HEK293 (cell line): Measurements from ENCODE around the gene BLACAT1.

Experiments used
- CTCF ChIA-PET: fragments of 350-600 bp; formaldehyde crosslinking; extraction: SDS; loops from one replicate; lab custom pipeline; 2021; ENCODE audit warnings: antibody characterized with exemption; lab: Yijun Ruan, JAX
- POLR2A ChIA-PET: fragments of 300-600 bp; formaldehyde crosslinking; extraction: SDS; loops from one replicate; lab custom pipeline; 2020; ENCODE audit warnings: antibody characterized with exemption, inconsistent platforms; lab: Yijun Ruan, JAX
- H3K27ac ChIP-seq: fragments of 200-500 bp; sonication (Bioruptor generic); 2 replicates; pipeline ENCODE4 v1.5.1; 2014; ENCODE audit warnings: low read depth, low read length, control low read depth, inconsistent platforms; ENCODE audit errors: extremely low read depth
- H3K36me3 ChIP-seq, 2 experiments: fragments of 200-500 bp in 1 of 2; sonication (Bioruptor generic) in 1 of 2; 1 replicate in 1 of 2; 2 replicates in 1 of 2; pipeline ENCODE4 v1.5.1; 2014 to 2017; ENCODE audit warnings: inconsistent platforms in 2 of 2, low read length in 2 of 2; ENCODE audit not compliant: control insufficient read depth in 2 of 2, insufficient read depth in 1 of 2
- H3K4me1 ChIP-seq: fragments of 200-500 bp; sonication (Bioruptor generic); 2 replicates; pipeline ENCODE4 v1.5.1; 2014; ENCODE audit warnings: mild to moderate bottlenecking, low read length, inconsistent platforms; ENCODE audit not compliant: control insufficient read depth, insufficient read depth
- H3K4me3 ChIP-seq: 2 replicates; pipeline ENCODE4 v1.5.1; 2011; ENCODE audit warnings: low read depth, mild to moderate bottlenecking, control low read depth, low read length, moderate library complexity
- H3K9me3 ChIP-seq: fragments of 200-500 bp; sonication (Bioruptor generic); 2 replicates; pipeline ENCODE4 v1.5.1; 2014; ENCODE audit warnings: low read depth, low read length, inconsistent platforms; ENCODE audit not compliant: control insufficient read depth, insufficient read depth
- EGR2 ChIP-seq: fragments of 450-650 bp; formaldehyde crosslinking; IDR thresholded peaks from 2 replicates; pipeline ENCODE4 v1.5.1; 2016; ENCODE audit warnings: low read depth, missing biosample characterization, missing genetic modification characterization
- GLIS1 ChIP-seq: fragments of 450-650 bp; formaldehyde crosslinking; IDR thresholded peaks from 2 replicates; pipeline ENCODE4 v1.5.1; 2016; ENCODE audit warnings: missing biosample characterization, missing genetic modification characterization
- GLIS2 ChIP-seq: fragments of 450-650 bp; formaldehyde crosslinking; IDR thresholded peaks from 2 replicates; pipeline ENCODE4 v1.5.1; 2016; ENCODE audit warnings: missing biosample characterization, missing genetic modification characterization
- IKZF3 ChIP-seq: fragments of 450-650 bp; IDR thresholded peaks from 2 replicates; pipeline ENCODE4 v1.5.0; 2018; ENCODE audit warnings: missing biosample characterization, mild to moderate bottlenecking, missing genetic modification characterization, moderate library complexity
- KLF1 ChIP-seq: fragments of 450-650 bp; formaldehyde crosslinking; IDR thresholded peaks from 2 replicates; pipeline ENCODE4 v1.5.1; 2016; ENCODE audit warnings: missing biosample characterization, missing genetic modification characterization
- PRDM1 ChIP-seq: fragments of 450-650 bp; formaldehyde crosslinking; IDR thresholded peaks from 2 replicates; pipeline ENCODE4; 2016; ENCODE audit warnings: missing biosample characterization, missing genetic modification characterization
- REST ChIP-seq: fragments of 450-650 bp; formaldehyde crosslinking; IDR thresholded peaks from 2 replicates; pipeline ENCODE4 v1.5.1; 2016; ENCODE audit warnings: missing biosample characterization, missing genetic modification characterization
- SP2 ChIP-seq: fragments of 450-650 bp; formaldehyde crosslinking; IDR thresholded peaks from 2 replicates; pipeline ENCODE4 v1.5.1; 2016; ENCODE audit warnings: missing biosample characterization, missing genetic modification characterization
- SP3 ChIP-seq: fragments of 450-650 bp; formaldehyde crosslinking; IDR thresholded peaks from 2 replicates; pipeline ENCODE4 v1.5.1; 2016; ENCODE audit warnings: missing biosample characterization, missing genetic modification characterization
- YY1 ChIP-seq: fragments of 450-650 bp; formaldehyde crosslinking; IDR thresholded peaks from 2 replicates; pipeline ENCODE4 v1.5.1; 2018; ENCODE audit warnings: missing biosample characterization, missing genetic modification characterization
- ZBTB17 ChIP-seq: fragments of 450-650 bp; formaldehyde crosslinking; IDR thresholded peaks from 2 replicates; pipeline ENCODE4 v1.5.1; 2016; ENCODE audit warnings: missing biosample characterization, missing genetic modification characterization
- ZBTB6 ChIP-seq: fragments of 450-650 bp; formaldehyde crosslinking; IDR thresholded peaks from 2 replicates; pipeline ENCODE4 v1.5.1; 2017; ENCODE audit warnings: missing biosample characterization, missing genetic modification characterization
- ZIC2 ChIP-seq: fragments of 450-650 bp; formaldehyde crosslinking; IDR thresholded peaks from 2 replicates; pipeline ENCODE4 v1.5.1; 2016; ENCODE audit warnings: missing biosample characterization, missing genetic modification characterization
- ZNF132 ChIP-seq: fragments of 450-650 bp; formaldehyde crosslinking; IDR thresholded peaks from 2 replicates; pipeline ENCODE4 v1.5.1; 2017; ENCODE audit warnings: missing biosample characterization, missing genetic modification characterization, borderline replicate concordance
- ZNF174 ChIP-seq: fragments of 450-650 bp; formaldehyde crosslinking; IDR thresholded peaks from 2 replicates; pipeline ENCODE4 v1.5.0; 2017; ENCODE audit warnings: missing biosample characterization, mild to moderate bottlenecking, missing genetic modification characterization
- ZNF324 ChIP-seq: fragments of 450-650 bp; formaldehyde crosslinking; IDR thresholded peaks from 2 replicates; pipeline ENCODE4 v1.5.1; 2016; ENCODE audit warnings: missing biosample characterization, missing genetic modification characterization
- ZNF362 ChIP-seq: fragments of 450-650 bp; formaldehyde crosslinking; IDR thresholded peaks from 2 replicates; pipeline ENCODE4 v1.5.1; 2016; ENCODE audit warnings: missing biosample characterization, missing genetic modification characterization
- ZNF423 ChIP-seq: fragments of 450-650 bp; formaldehyde crosslinking; IDR thresholded peaks from 2 replicates; pipeline ENCODE4 v1.5.1; 2016; ENCODE audit warnings: missing biosample characterization, missing genetic modification characterization
- ZNF48 ChIP-seq: fragments of 450-650 bp; formaldehyde crosslinking; IDR thresholded peaks from 2 replicates; pipeline ENCODE4 v1.5.1; 2016; ENCODE audit warnings: missing biosample characterization, missing genetic modification characterization
- ZNF521 ChIP-seq: fragments of 450-650 bp; formaldehyde crosslinking; IDR thresholded peaks from 2 replicates; pipeline ENCODE4 v1.5.1; 2017; ENCODE audit warnings: missing biosample characterization, mild to moderate bottlenecking, missing genetic modification characterization
- ZNF585B ChIP-seq: fragments of 450-650 bp; formaldehyde crosslinking; IDR thresholded peaks from 2 replicates; pipeline ENCODE4 v1.5.1; 2016; ENCODE audit warnings: missing biosample characterization, missing genetic modification characterization
- ZNF670 ChIP-seq: fragments of 450-650 bp; formaldehyde crosslinking; IDR thresholded peaks from 2 replicates; pipeline ENCODE4 v1.5.1; 2016; ENCODE audit warnings: missing biosample characterization, missing genetic modification characterization, low read depth
- ZNF843 ChIP-seq: fragments of 450-650 bp; formaldehyde crosslinking; IDR thresholded peaks from 2 replicates; pipeline ENCODE4 v1.5.1; 2016; ENCODE audit warnings: missing biosample characterization, missing genetic modification characterization
- TF ChIP-seq, protein P1 (sequence below): fragments of 450-650 bp; IDR thresholded peaks from 2 replicates; pipeline ENCODE4 v1.5.1; 2018; ENCODE audit warnings: missing biosample characterization, missing genetic modification characterization
- TF ChIP-seq, protein P2 (sequence below): fragments of 450-650 bp; formaldehyde crosslinking; IDR thresholded peaks from 2 replicates; pipeline ENCODE4 v1.5.1; 2016; ENCODE audit warnings: missing biosample characterization, missing genetic modification characterization

Gene BLACAT1

GRCh38 chr1:205505076-205505729 is 49.4 kb upstream of the BLACAT1 start (continued):
- 0 out of 2 replicates have a peak, but pooled peaks have one; percentile 5 for TF ChIP-seq ZBTB6 (tag by site-specific recombination)
- TF ChIP-seq ZNF585B (tag by site-specific recombination) = no peak
- no peak for TF ChIP-seq ZNF670 (tag by site-specific recombination)
- TF ChIP-seq ZNF48 (tag by site-specific recombination) = no peak
- no peak for TF ChIP-seq ZNF521 (tag by site-specific recombination)
- TF ChIP-seq ZBTB17 (tag by site-specific recombination) = peak; percentile 46; the same call in 1 of the 2 replicates
- no peak for TF ChIP-seq ZNF423 (tag by site-specific recombination)
- TF ChIP-seq SP2 = no peak
- TF ChIP-seq ZNF132 (tag by site-specific recombination) = no peak

- Histone ChIP-seq H3K27ac (peak within 1 kb of the TSS; percentile 63; the same call in 1 of the 2 replicates), H3K4me1 (peaks cover 6% of the 10 kb centered on the region), H3K36me3 (no peaks in the 10 kb centered on the region), H3K4me3 (peak within 1 kb of the TSS; percentile 43), H3K9me3 (no peaks in the 10 kb centered on the region)
- POLR2A ChIA-PET = interaction anchor here (1.0 to 1.1 kb wide), 2 partner anchors 9 to 20 kb away, joined by 3 read pairs; no protein-coding TSS in a partner anchor
- CTCF ChIA-PET = interaction anchor here (0.6 to 1.1 kb wide), 5 partner anchors 12 to 1346 kb away, joined by 3 to 4 read pairs (median 3); no protein-coding TSS in a partner anchor
- TF ChIP-seq ZNF174 (tag by site-specific recombination) = no peak
- peak; percentile 68; the same call in 1 of the 2 replicates for TF ChIP-seq ZNF324 (tag by site-specific recombination)
- TF ChIP-seq REST = no peak
- TF ChIP-seq GLIS1 = peak; percentile 88
- peak; percentile 97 for TF ChIP-seq EGR2 (tag by site-specific recombination)
- TF ChIP-seq ZNF362 = 0 out of 2 replicates have a peak, but pooled peaks have one; percentile 30
- TF ChIP-seq PRDM1 = no peak
- TF ChIP-seq IKZF3 (tag by site-specific recombination) = 0 out of 2 replicates have a peak, but pooled peaks have one; percentile 26
- TF ChIP-seq, protein P1, sequence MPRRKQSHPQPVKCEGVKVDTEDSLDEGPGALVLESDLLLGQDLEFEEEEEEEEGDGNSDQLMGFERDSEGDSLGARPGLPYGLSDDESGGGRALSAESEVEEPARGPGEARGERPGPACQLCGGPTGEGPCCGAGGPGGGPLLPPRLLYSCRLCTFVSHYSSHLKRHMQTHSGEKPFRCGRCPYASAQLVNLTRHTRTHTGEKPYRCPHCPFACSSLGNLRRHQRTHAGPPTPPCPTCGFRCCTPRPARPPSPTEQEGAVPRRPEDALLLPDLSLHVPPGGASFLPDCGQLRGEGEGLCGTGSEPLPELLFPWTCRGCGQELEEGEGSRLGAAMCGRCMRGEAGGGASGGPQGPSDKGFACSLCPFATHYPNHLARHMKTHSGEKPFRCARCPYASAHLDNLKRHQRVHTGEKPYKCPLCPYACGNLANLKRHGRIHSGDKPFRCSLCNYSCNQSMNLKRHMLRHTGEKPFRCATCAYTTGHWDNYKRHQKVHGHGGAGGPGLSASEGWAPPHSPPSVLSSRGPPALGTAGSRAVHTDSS (tag by site-specific recombination) = peak; percentile 97
- TF ChIP-seq, protein P2, sequence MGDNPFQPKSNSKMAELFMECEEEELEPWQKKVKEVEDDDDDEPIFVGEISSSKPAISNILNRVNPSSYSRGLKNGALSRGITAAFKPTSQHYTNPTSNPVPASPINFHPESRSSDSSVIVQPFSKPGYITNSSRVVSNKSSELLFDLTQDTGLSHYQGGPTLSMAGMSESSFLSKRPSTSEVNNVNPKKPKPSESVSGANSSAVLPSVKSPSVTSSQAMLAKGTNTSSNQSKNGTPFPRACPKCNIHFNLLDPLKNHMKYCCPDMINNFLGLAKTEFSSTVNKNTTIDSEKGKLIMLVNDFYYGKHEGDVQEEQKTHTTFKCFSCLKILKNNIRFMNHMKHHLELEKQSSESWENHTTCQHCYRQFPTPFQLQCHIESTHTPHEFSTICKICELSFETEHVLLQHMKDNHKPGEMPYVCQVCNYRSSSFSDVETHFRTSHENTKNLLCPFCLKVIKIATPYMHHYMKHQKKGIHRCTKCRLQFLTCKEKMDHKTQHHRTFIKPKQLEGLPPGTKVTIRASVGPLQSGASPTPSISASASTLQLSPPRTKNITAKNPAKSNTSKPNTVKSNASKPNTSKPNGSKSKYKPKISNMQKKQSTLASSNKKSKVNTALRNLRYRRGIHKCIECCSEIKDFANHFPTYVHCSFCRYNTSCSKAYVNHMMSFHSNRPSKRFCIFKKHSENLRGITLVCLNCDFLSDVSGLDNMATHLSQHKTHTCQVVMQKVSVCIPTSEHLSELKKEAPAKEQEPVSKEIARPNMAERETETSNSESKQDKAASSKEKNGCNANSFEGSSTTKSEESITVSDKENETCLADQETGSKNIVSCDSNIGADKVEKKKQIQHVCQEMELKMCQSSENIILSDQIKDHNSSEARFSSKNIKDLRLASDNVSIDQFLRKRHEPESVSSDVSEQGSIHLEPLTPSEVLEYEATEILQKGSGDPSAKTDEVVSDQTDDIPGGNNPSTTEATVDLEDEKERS = no peak
- TF ChIP-seq KLF1 (tag by site-specific recombination) = peak; percentile 62; the same call in 1 of the 2 replicates
- TF ChIP-seq SP3 = peak; percentile 92
- TF ChIP-seq ZNF843 (tag by site-specific recombination) = 0 out of 2 replicates have a peak, but pooled peaks have one; percentile 46
- peak; percentile 73 for TF ChIP-seq ZIC2 (tag by site-specific recombination)
- TF ChIP-seq YY1 = no peak
- peak; percentile 86 for TF ChIP-seq GLIS2 (tag by site-specific recombination)
- TF ChIP-seq ZBTB17 (tag by site-specific recombination) = peak; percentile 53; the same call in 1 of the 2 replicates
Observed at GRCh38 chr1:205504311-205505075, 48.6 kb upstream of the BLACAT1 start, which contains the start of gene CDK18. TSS of gene CDK18 (plus strand) at chr1:205504669. CDS start at chr1:205523168, 18,499 bp downstream.
